Measurements from ENCODE around the gene JMJD1C. TPM values are rescaled to one million over a fixed set of nuclear protein-coding genes. Genes with fewer than 3 reads are reported as not detected.
A peak's percentile ranks its signal among the peaks of the same experiment; 100 is the strongest.

The JMJD1C gene
- total and polyA plus RNA-seq, 2 donors (not counting 3 experiments of a cell fraction or from before 2014, with no cell fraction given): 32.1 to 97.1 TPM

DNA sequence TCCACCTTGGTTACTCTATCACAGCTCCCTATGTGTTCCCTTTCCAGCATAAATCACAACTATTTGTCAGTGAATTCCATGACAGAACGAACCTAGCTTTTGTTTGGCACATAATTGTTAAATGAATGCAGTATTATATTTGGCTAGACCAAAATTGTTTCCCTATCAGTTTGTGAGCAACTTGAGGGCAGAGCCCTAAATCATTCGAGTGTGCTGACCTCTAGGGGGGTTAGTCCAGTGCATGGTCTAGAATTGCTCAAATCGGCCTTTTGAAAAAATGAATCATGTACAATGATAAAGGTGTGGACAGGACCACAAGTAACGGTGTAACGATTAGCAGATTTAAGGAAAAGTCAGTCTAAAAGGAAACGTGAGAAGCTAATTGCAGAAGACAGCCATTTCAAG lies 333.1 kb downstream of the JMJD1C start:
- Histone ChIP-seq H3K9me1 (replicated peaks; ENCODE audit: control insufficient read depth, extremely low read depth, insufficient read depth, low read length) (no peaks in the 10 kb centered on the region), H3K36me3 (ENCODE audit: control insufficient read depth in 2 of 2, extremely low read depth in 1 of 2, insufficient read depth in 2 of 2, low read length in 2 of 2) (no peaks in the 10 kb centered on the region), H3K4me3 (replicated peaks in 1 of 3; ENCODE audit: insufficient read depth in 1 of 3, low read depth in 1 of 3, low read length in 3 of 3) (no peak overlapping the region), H2AFZ (ENCODE audit: low read depth, low read length) (peak overlapping the region; percentile 63), H3K4me1 (ENCODE audit: control insufficient read depth, extremely low read depth, insufficient read depth, low read length) (peaks cover 7% of the 10 kb centered on the region), H3K9me3 (replicated peaks; ENCODE audit: control insufficient read depth, insufficient read depth, low read length) (no peaks in the 10 kb centered on the region), H3K9ac (replicated peaks; ENCODE audit: extremely low read depth, insufficient read depth, low read length) (no peak overlapping the region), H3K27me3 (ENCODE audit: control insufficient read depth in 2 of 2, insufficient read depth in 2 of 2, low read length in 2 of 2) (no peaks in the 10 kb centered on the region), H4K20me1 (replicated peaks; ENCODE audit: control insufficient read depth, extremely low read depth, insufficient read depth, low read length) (no peaks in the 10 kb centered on the region), H3K79me2 (ENCODE audit: control insufficient read depth, insufficient read depth, low read length) (peaks cover 42% of the 10 kb centered on the region), H3K27ac (ENCODE audit: insufficient read depth, low read depth, low read length) (no peak overlapping the region), H3K4me2 (ENCODE audit: insufficient read depth, low read length) (peak overlapping the region; percentile 7)
- POLR2A ChIA-PET: interaction anchor here (0.9 to 1.5 kb wide), 4 partner anchors 10 to 34 kb away, joined by 3 read pairs; no protein-coding TSS in a partner anchor
- TF ChIP-seq POLR2AphosphoS5 (IDR thresholded peaks at IDR 0.05; ENCODE audit: insufficient read depth, low read depth, low read length) (no peak), EZH2 (IDR thresholded peaks at IDR 0.05; ENCODE audit: borderline replicate concordance, low read depth, low read length, severe bottlenecking) (no peak), FOS (IDR thresholded peaks at IDR 0.05; ENCODE audit: borderline replicate concordance, insufficient read depth, low read length) (no peak), POLR2A (IDR thresholded peaks at IDR 0.05; ENCODE audit: low read depth, low read length) (no peak), MYC (IDR thresholded peaks at IDR 0.05; ENCODE audit: low read depth, low read length) (no peak), JUN (IDR thresholded peaks at IDR 0.05; ENCODE audit: borderline replicate concordance, insufficient read depth, insufficient read length, low read depth) (no peak), GATA2 (IDR thresholded peaks at IDR 0.05; ENCODE audit: insufficient read depth, insufficient read length, low read depth, low read length) (no peak)
- TF ChIP-seq, protein P1, sequence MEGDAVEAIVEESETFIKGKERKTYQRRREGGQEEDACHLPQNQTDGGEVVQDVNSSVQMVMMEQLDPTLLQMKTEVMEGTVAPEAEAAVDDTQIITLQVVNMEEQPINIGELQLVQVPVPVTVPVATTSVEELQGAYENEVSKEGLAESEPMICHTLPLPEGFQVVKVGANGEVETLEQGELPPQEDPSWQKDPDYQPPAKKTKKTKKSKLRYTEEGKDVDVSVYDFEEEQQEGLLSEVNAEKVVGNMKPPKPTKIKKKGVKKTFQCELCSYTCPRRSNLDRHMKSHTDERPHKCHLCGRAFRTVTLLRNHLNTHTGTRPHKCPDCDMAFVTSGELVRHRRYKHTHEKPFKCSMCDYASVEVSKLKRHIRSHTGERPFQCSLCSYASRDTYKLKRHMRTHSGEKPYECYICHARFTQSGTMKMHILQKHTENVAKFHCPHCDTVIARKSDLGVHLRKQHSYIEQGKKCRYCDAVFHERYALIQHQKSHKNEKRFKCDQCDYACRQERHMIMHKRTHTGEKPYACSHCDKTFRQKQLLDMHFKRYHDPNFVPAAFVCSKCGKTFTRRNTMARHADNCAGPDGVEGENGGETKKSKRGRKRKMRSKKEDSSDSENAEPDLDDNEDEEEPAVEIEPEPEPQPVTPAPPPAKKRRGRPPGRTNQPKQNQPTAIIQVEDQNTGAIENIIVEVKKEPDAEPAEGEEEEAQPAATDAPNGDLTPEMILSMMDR (IDR thresholded peaks at IDR 0.05; ENCODE audit: extremely low read depth in 1 of 2, insufficient read depth in 1 of 2, low read depth in 1 of 2, low read length in 2 of 2): no peak
- TF ChIP-seq, protein P2, sequence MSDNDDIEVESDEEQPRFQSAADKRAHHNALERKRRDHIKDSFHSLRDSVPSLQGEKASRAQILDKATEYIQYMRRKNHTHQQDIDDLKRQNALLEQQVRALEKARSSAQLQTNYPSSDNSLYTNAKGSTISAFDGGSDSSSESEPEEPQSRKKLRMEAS (IDR thresholded peaks at IDR 0.05; ENCODE audit: insufficient read depth, insufficient read length): no peak
- dilution Hi-C loops (cut with MboI; ENCODE audit: extremely low pct_ligation_motif_present, low sequenced_read_pairs): no loop called here
- CTCF ChIA-PET: interaction anchor here (0.7 to 2.9 kb wide), 9 partner anchors 9 to 868 kb away, joined by 3 to 19 read pairs (median 5); no protein-coding TSS in a partner anchor
- no TSS peak for BruUV-seq (replicated peaks)
- intact Hi-C loops (cut with micrococcal nuclease): loop anchor here (1.0 to 5.0 kb wide), 2 partner anchors 316 to 540 kb away; partner anchors contain the start of gene EGR2
- FAIRE-seq (no peak), DNase-seq (ENCODE audit: low read depth, low spot score) (no peak)

All from endothelial cell of umbilical vein (primary cell).